Panc1 (cell line): ENCODE results near the gene S100A10. TPM values are rescaled to one million over a fixed set of nuclear protein-coding genes. Genes with fewer than 3 reads are reported as not detected.

Experiments
- ATAC-seq: fragments of 200-7000 bp; cut with Tn5 transposase; 2 replicates; pipeline ENCODE4 v1.9.1; 2020; ENCODE audit warnings: mild to moderate bottlenecking, moderate library complexity
- BruUV-seq: library from RNA; stranded (reverse); fragments of 400-500 nt; replicated peaks from 2 replicates; lab custom pipeline; 2021; lab: Mats Ljungman, UMichigan
- CTCF ChIA-PET: fragments of 300-600 bp; sonication (Branson Sonifier 250); formaldehyde crosslinking; loops from one replicate; lab custom pipeline; 2022; ENCODE audit warnings: antibody characterized with exemption; lab: Charles Lee
- POLR2A ChIA-PET: fragments of 300-600 bp; sonication (Branson Sonifier 250); formaldehyde crosslinking; loops from one replicate; lab custom pipeline; 2022; ENCODE audit warnings: antibody characterized with exemption; lab: Charles Lee
- DNase-seq: peaks from one replicate; pipeline ENCODE4 v3.0.0-alpha.2; 2010; ENCODE audit warnings: low read depth, low spot score
- H3K27ac ChIP-seq: 2 replicates; pipeline ENCODE4 v1.5.1; 2011; ENCODE audit warnings: mild to moderate bottlenecking, low read length, inconsistent platforms
- H3K27me3 ChIP-seq: fragments of 200-500 bp; sonication (Bioruptor generic); 2 replicates; pipeline ENCODE4 v1.6.0; 2014; ENCODE audit warnings: low read length, inconsistent platforms; ENCODE audit not compliant: control insufficient read depth, insufficient read depth
- H3K36me3 ChIP-seq: fragments of 200-500 bp; sonication (Bioruptor generic); 2 replicates; pipeline ENCODE4 v1.5.1; 2014; ENCODE audit warnings: inconsistent platforms, mild to moderate bottlenecking, low read length, moderate library complexity; ENCODE audit not compliant: control insufficient read depth, insufficient read depth
- H3K4me1 ChIP-seq: 2 replicates; pipeline ENCODE4 v1.5.1; 2011; ENCODE audit warnings: inconsistent platforms, mild to moderate bottlenecking, low read length, moderate library complexity; ENCODE audit not compliant: control insufficient read depth, insufficient read depth
- H3K4me3 ChIP-seq, 2 experiments: 2 replicates each; pipeline ENCODE4 v1.5.1; 2011 to 2012; ENCODE audit warnings: low read depth in 2 of 2, low read length in 2 of 2, mild to moderate bottlenecking in 2 of 2, inconsistent platforms in 1 of 2, moderate library complexity in 1 of 2
- H3K9me3 ChIP-seq: fragments of 200-500 bp; sonication (Bioruptor generic); 2 replicates; pipeline ENCODE4 v1.5.1; 2014; ENCODE audit warnings: low read depth, mild to moderate bottlenecking, inconsistent platforms, low read length, moderate library complexity; ENCODE audit not compliant: control insufficient read depth, insufficient read depth
- POLR2AphosphoS5 ChIP-seq: IDR thresholded peaks from 2 replicates; pipeline ENCODE4 v1.6.1; 2012; ENCODE audit warnings: mild to moderate bottlenecking, low read depth, low read length, moderate library complexity
- SIN3A ChIP-seq: IDR thresholded peaks from 2 replicates; pipeline ENCODE4 v1.6.1; 2012; ENCODE audit warnings: low read depth, mild to moderate bottlenecking, low read length, moderate library complexity, borderline replicate concordance; ENCODE audit not compliant: insufficient read depth
- TCF7L2 ChIP-seq: IDR thresholded peaks from 2 replicates; pipeline ENCODE4 v1.6.1; 2011; ENCODE audit warnings: mild to moderate bottlenecking, low read depth, low read length, inconsistent platforms
- in situ Hi-C: cut with HindIII; loops from 2 replicates; pipeline ENCODE4 v1.10.0; 2016; ENCODE audit warnings: low sequenced_read_pairs, low pct_unique_long_range_greater_than_20kb
- intact Hi-C: fragments of 100-400 bp; cut with micrococcal nuclease; formaldehyde crosslinking; loops from one replicate; pipeline ENCODE4 v1.10.0; 2022; ENCODE audit not compliant: unreplicated experiment
- total RNA-seq: library from RNA; stranded (reverse); gene quantifications from one replicate; pipeline ENCODE4 v1.2.1, GENCODE V29; 2021; ENCODE audit not compliant: unreplicated experiment
- TF ChIP-seq, protein P1 (sequence below): fragments of 450-650 bp; IDR thresholded peaks from 2 replicates; pipeline ENCODE4 v1.5.1; 2017; ENCODE audit warnings: mild to moderate bottlenecking
- TF ChIP-seq, protein P2 (sequence below), 2 experiments: IDR thresholded peaks; 2 replicates each; pipeline ENCODE4 v1.6.1; 2011 to 2012; ENCODE audit warnings: low read depth in 2 of 2, control low read depth in 1 of 2, low read length in 1 of 2, mild to moderate bottlenecking in 1 of 2, moderate library complexity in 1 of 2; ENCODE audit not compliant: insufficient read depth in 1 of 2

Gene S100A10
- total RNA-seq, 1 experiment from 2014 or later = 1,621 TPM

DNA sequence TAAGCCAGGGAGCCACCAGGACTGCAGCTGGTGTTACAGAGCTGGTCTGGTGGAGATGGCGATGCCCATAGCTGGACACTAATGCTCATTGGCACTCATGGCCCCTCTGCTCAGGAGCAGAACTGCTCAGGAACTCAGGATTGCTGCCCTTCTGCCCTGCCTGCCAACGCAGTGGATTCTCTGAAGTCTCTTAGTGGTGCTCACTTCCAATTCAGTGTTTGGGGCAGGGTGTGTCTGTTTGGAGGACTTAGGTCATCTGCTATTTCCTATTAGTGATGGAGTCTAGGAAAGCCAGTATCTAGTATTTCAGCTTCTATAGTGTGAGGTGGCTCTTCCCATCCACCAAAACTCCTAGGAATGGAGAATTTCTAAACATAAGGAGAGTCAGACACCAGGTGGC lies 29.1 kb downstream of the S100A10 start:
- peak overlapping the region; percentile 57; the same call in 1 of the 2 replicates for H3K27ac ChIP-seq
- ChIA-PET POLR2A (no interaction called here), CTCF (no interaction called here)
- no peaks in the 10 kb centered on the region for H3K9me3 ChIP-seq
- no peak overlapping the region for H3K4me3 ChIP-seq
- no peaks in the 10 kb centered on the region for H3K27me3 ChIP-seq
- TF ChIP-seq SIN3A = no peak
- TF ChIP-seq TCF7L2 = no peak
- TF ChIP-seq, protein P1, sequence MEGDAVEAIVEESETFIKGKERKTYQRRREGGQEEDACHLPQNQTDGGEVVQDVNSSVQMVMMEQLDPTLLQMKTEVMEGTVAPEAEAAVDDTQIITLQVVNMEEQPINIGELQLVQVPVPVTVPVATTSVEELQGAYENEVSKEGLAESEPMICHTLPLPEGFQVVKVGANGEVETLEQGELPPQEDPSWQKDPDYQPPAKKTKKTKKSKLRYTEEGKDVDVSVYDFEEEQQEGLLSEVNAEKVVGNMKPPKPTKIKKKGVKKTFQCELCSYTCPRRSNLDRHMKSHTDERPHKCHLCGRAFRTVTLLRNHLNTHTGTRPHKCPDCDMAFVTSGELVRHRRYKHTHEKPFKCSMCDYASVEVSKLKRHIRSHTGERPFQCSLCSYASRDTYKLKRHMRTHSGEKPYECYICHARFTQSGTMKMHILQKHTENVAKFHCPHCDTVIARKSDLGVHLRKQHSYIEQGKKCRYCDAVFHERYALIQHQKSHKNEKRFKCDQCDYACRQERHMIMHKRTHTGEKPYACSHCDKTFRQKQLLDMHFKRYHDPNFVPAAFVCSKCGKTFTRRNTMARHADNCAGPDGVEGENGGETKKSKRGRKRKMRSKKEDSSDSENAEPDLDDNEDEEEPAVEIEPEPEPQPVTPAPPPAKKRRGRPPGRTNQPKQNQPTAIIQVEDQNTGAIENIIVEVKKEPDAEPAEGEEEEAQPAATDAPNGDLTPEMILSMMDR = no peak
- no peak for TF ChIP-seq POLR2AphosphoS5
- TF ChIP-seq, protein P2, sequence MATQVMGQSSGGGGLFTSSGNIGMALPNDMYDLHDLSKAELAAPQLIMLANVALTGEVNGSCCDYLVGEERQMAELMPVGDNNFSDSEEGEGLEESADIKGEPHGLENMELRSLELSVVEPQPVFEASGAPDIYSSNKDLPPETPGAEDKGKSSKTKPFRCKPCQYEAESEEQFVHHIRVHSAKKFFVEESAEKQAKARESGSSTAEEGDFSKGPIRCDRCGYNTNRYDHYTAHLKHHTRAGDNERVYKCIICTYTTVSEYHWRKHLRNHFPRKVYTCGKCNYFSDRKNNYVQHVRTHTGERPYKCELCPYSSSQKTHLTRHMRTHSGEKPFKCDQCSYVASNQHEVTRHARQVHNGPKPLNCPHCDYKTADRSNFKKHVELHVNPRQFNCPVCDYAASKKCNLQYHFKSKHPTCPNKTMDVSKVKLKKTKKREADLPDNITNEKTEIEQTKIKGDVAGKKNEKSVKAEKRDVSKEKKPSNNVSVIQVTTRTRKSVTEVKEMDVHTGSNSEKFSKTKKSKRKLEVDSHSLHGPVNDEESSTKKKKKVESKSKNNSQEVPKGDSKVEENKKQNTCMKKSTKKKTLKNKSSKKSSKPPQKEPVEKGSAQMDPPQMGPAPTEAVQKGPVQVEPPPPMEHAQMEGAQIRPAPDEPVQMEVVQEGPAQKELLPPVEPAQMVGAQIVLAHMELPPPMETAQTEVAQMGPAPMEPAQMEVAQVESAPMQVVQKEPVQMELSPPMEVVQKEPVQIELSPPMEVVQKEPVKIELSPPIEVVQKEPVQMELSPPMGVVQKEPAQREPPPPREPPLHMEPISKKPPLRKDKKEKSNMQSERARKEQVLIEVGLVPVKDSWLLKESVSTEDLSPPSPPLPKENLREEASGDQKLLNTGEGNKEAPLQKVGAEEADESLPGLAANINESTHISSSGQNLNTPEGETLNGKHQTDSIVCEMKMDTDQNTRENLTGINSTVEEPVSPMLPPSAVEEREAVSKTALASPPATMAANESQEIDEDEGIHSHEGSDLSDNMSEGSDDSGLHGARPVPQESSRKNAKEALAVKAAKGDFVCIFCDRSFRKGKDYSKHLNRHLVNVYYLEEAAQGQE (IDR thresholded peaks at IDR 0.05; ENCODE audit: insufficient read depth in 1 of 2, low read depth in 2 of 2, low read length in 1 of 2) = no peak
- in situ Hi-C loops (no loop called here), intact Hi-C loops (no loop called here)
- no TSS peak for BruUV-seq
- ATAC-seq = no peak
- DNase-seq = no peak
- H3K36me3 ChIP-seq = no peaks in the 10 kb centered on the region
- H3K4me1 ChIP-seq = peaks cover 26% of the 10 kb centered on the region

- BruUV-seq = no TSS peak
- Histone ChIP-seq H3K27ac (no peak overlapping the region; the same call in 1 of the 2 replicates), H3K4me1 (peaks cover 14% of the 10 kb centered on the region), H3K36me3 (no peaks in the 10 kb centered on the region), H3K4me3 (no peak overlapping the region), H3K27me3 (no peaks in the 10 kb centered on the region), H3K9me3 (no peaks in the 10 kb centered on the region)
- in situ Hi-C loops (no loop called here), intact Hi-C loops (no loop called here)
- ChIA-PET CTCF (no interaction called here), POLR2A (no interaction called here)
- no peak for DNase-seq
- TF ChIP-seq SIN3A = no peak
- TF ChIP-seq, protein P1 = no peak
- TF ChIP-seq TCF7L2 = no peak
- TF ChIP-seq, protein P2 (IDR thresholded peaks at IDR 0.05; ENCODE audit: insufficient read depth in 1 of 2, low read depth in 2 of 2, low read length in 1 of 2) = no peak
- no peak for ATAC-seq
Observed at GRCh38 chr1:151963288-151963687, 30.4 kb downstream of the S100A10 start.
